Small intestine (tissue), 7 donors: ENCODE measurements around the gene HMG20B. TPM values are rescaled to one million over a fixed set of nuclear protein-coding genes. Genes with fewer than 3 reads are reported as not detected.

ENCODE experiments used
- DNase-seq, 2 donors: peaks; one replicate each; pipeline versions ENCODE4 v3.0.0 to v3.0.0-alpha.2; 2013
- FAIRE-seq: peaks from 2 replicates; lab custom pipeline; 2012; peaks lifted over from hg19 to GRCh38; lab: Jason Lieb, UNC
- H3K27ac ChIP-seq, 3 donors: one replicate each; pipeline ENCODE4 v1.5.1; 2013; ENCODE audit warnings: low read length in 2 of 3, mild to moderate bottlenecking in 2 of 3, control low read depth in 1 of 3, inconsistent platforms in 1 of 3, low read depth in 1 of 3, moderate library complexity in 1 of 3
- H3K27me3 ChIP-seq, 3 donors: one replicate each; pipeline ENCODE4 v1.6.1; 2013; ENCODE audit warnings: low read length in 3 of 3, inconsistent platforms in 1 of 3; ENCODE audit not compliant: control insufficient read depth in 3 of 3, insufficient read depth in 3 of 3
- H3K36me3 ChIP-seq, 3 donors: one replicate each; pipeline ENCODE4 v1.6.1; 2013; ENCODE audit warnings: low read length in 3 of 3, inconsistent platforms in 1 of 3, low read depth in 1 of 3, mild to moderate bottlenecking in 1 of 3, moderate library complexity in 1 of 3; ENCODE audit not compliant: control insufficient read depth in 3 of 3, insufficient read depth in 2 of 3
- H3K4me1 ChIP-seq, 3 donors: one replicate each; pipeline ENCODE4 v1.6.1; 2013; ENCODE audit warnings: low read length in 2 of 3, inconsistent platforms in 1 of 3, low read depth in 1 of 3, mild to moderate bottlenecking in 1 of 3, moderate library complexity in 1 of 3; ENCODE audit not compliant: control insufficient read depth in 3 of 3, insufficient read depth in 2 of 3
- H3K4me3 ChIP-seq, 3 donors: one replicate each; pipeline ENCODE4 v1.5.1; 2013; ENCODE audit warnings: low read length in 3 of 3, control low read depth in 1 of 3, inconsistent platforms in 1 of 3, low read depth in 1 of 3, mild to moderate bottlenecking in 1 of 3, moderate library complexity in 1 of 3
- H3K9me3 ChIP-seq, 2 donors: one replicate each; pipeline ENCODE4 v1.6.1; 2013; ENCODE audit warnings: low read depth in 1 of 2, low read length in 1 of 2; ENCODE audit not compliant: control insufficient read depth in 2 of 2, insufficient read depth in 1 of 2
- WGBS, 3 donors: extraction: QIAGEN DNeasy Blood & Tissue Kit; methylation state at CpG; one replicate each; pipeline ENCODE4 v1.1.7; 2013; 5-methylcytosine and 5-hydroxymethylcytosine counted together
- polyA plus RNA-seq, 4 donors: library from polyadenylated mRNA; stranded (reverse) in 3 of 4; unstranded in 1 of 4; fragments of 200-250 nt in 3 of 4; fragments of 120-200 nt in 1 of 4; gene quantifications; one replicate each; pipeline versions ENCODE4 v1.2.1 to v1.2.3, GENCODE V29; 2013
- donor health status: healthy with polysubstance abuse.
- donor health status: control.
- donor health status: control.
- donor health status: Bipolar disorder and iron deficiency.
- donor health status: healthy.

The HMG20B gene
- polyA plus RNA-seq, 4 donors, result 66.3 to 82.1 (median 72.5) TPM

DNA sequence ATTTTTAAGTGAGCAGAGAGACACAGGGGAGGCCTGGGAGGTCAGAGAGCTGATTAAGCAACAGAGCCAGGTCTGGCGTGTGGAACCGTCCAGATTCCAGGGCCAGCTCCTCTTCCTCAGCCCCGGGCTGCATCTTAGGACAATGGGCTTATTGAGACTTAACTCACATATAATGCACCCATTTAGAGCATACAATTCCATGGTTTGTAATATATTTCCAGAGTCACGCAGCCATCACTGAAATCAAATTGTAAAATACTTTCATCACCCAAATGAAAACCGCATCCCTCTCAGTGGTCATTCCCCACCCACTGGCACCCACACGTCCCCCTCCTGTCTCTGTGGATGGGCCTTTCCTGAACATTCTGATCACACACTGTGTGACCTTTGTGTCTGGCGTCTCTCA is 2.1 kb upstream of the HMG20B start:
- no peak for DNase-seq
- peaks cover 0 to 4% of the 10 kb centered on the region in 2 donors for H3K9me3 ChIP-seq
- peaks cover 0 to 14% (median 0%) of the 10 kb centered on the region in 3 donors for H3K36me3 ChIP-seq
- H3K27ac ChIP-seq, result no peak overlapping the region
- peaks cover 0 to 17% (median 0%) of the 10 kb centered on the region in 3 donors for H3K4me1 ChIP-seq
- 55 to 79% (median 72%) methylated on average over 7 of the region's 7 CpGs for WGBS, 3 donors
- H3K27me3 ChIP-seq, result no peaks in the 10 kb centered on the region
- FAIRE-seq, result no peak
- no peak overlapping the region for H3K4me3 ChIP-seq

DNA sequence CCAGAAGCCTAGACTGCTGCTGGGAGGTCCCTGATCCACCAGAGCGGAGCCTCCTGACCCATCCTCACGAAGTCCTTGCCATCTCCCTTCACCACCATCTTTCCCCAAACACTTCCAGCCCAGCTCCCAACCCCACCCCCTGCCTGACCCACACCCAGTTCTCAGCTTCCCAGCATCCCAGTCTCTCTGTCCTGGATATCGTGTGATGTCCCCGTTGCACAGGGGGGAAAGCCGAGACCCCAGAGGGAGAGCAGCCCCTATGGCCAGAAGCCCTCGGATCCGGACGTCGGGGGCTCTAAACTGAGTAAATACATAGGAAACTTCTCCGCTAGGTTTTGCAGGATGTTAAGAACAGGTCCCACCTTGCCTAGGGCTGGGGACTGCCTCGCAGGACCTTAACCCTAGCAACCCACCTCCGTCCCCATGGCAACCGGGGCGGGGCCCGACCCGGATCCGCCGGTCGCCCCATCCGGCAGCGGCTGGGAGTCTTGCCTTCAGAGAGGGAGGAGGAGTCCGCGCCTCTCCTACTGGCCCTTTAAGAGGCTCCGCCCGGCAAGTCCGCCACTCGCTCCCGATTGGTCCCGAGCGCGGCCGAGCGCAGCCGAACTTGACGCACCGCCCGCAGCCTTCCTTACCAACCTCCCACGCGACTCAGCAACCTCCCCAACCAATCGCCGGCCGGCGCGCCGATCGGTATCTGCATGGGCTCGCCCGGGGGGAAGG is 451 bp upstream of the HMG20B start:
- peaks cover 0 to 4% of the 10 kb centered on the region in 2 donors for H3K9me3 ChIP-seq
- H3K36me3 ChIP-seq, result peaks cover 0 to 21% (median 0%) of the 10 kb centered on the region in 3 donors
- WGBS, 3 donors, result 2 to 3% (median 2%) methylated on average over 35 to 48 of the region's 48 CpGs
- H3K27me3 ChIP-seq, result no peaks in the 10 kb centered on the region
- FAIRE-seq (no peak), DNase-seq (peak; percentile 100)
- peak overlapping the region; percentile 39 to 91 (median 45) for H3K4me3 ChIP-seq
- H3K4me1 ChIP-seq, result peaks cover 0 to 27% (median 4%) of the 10 kb centered on the region in 3 donors
- peak overlapping the region in 2 of 3 donors; percentile 28 to 47 for H3K27ac ChIP-seq

DNA sequence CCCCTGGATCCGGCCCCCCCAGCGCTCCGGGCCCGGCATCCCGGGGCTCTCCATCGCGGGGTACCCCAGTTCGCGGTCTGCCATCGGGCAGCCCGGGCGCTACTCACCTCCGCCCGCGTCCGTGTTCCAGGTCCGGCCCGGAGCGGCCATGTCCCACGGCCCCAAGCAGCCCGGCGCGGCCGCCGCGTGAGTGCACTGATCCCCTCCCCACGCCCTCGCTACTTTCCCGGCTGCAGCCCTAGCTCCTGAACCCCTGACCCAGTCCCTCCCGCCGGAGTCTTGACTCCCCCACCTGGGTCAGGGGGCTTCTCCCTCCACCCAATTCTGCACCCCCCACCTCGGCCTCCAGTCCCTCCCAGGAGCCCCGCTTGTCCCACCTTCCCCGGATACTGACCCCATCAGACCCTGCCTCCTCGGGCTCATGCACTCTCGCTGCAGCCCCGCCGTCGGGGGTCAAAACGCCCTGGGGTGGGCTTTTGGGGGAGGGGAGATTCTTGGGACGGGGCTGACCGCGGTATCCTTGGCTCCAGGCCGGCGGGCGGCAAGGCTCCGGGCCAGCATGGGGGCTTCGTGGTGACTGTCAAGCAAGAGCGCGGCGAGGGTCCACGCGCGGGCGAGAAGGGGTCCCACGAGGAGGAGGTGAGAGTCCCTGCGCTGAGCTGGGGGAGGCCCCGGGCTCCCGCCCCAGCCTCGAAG is 566 bp downstream of the HMG20B start:
- Histone ChIP-seq H3K4me3 (peak overlapping the region; percentile 79 to 91 (median 88)), H3K4me1 (peaks cover 0 to 27% (median 4%) of the 10 kb centered on the region in 3 donors), H3K36me3 (peaks cover 0 to 25% (median 0%) of the 10 kb centered on the region in 3 donors), H3K27ac (peak overlapping the region; percentile 49 to 69 (median 62)), H3K9me3 (peaks cover 0 to 4% of the 10 kb centered on the region in 2 donors), H3K27me3 (no peaks in the 10 kb centered on the region)
- WGBS, 3 donors, result 0 to 1% (median 1%) methylated on average over 32 to 60 of the region's 60 CpGs
- FAIRE-seq, result no peak
- no peak for DNase-seq

DNA sequence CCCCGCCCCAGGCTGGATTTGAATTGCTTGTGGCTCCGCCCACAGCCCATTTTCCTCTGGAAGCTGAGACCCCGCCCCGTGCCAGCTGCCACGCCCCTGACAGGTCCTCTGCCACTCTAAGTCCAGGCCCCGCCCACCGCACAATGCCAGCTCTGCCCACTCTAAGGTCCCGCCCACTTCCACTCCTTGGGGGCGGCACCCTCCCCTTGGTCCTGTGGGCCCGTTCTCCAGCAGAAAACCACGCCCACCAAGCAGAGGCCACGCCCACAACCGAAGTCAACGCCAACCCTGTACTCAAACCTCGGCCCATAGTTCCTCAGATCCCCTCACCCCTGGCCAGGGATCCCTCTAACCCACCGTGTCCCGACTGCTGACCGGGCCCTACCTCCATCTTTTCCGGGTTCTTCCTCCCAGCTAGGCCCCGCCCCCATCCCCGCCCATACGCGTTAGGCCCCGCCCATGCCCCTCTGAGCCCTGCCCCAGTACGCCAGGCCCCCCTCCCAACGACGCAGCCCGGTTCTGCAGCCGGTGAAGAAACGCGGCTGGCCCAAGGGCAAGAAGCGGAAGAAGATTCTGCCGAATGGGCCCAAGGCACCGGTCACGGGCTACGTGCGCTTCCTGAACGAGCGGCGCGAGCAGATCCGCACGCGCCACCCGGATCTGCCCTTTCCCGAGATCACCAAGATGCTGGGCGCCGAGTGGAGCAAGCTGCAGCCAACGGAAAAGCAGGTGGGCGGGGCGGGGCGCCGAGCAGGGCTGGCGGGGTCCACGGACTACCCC is 1.3 kb downstream of the HMG20B start:
- Histone ChIP-seq H3K27ac (no peak overlapping the region), H3K4me3 (peak overlapping the region; percentile 79 to 91 (median 88)), H3K4me1 (peaks cover 0 to 27% (median 4%) of the 10 kb centered on the region in 3 donors), H3K9me3 (peaks cover 0 to 4% of the 10 kb centered on the region in 2 donors), H3K27me3 (no peaks in the 10 kb centered on the region), H3K36me3 (peaks cover 0 to 29% (median 0%) of the 10 kb centered on the region in 3 donors)
- WGBS, 3 donors, result 60 to 71% (median 69%) methylated on average over 51 to 55 of the region's 55 CpGs
- no peak for FAIRE-seq
- DNase-seq, result peak; percentile 88 to 92

DNA sequence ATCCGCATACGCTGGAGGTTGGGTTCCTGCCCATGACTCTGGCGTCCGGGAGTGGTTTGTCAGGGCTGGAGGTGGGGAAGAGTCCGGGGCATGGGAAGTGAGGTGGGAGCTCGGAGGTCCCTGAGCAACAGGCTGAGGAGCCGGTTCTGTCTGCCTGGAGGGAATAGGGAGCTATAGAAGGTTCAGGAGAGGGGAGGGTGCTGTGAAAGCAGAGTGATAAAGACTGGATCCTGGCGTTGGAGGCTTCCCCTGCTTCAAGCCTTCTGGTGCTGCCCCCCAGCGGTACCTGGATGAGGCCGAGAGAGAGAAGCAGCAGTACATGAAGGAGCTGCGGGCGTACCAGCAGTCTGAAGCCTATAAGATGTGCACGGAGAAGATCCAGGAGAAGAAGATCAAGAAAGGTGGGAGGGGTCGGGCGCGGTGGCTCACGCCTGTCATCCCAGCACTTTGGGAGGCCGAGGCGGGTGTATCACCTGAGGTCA is 2.6 kb downstream of the HMG20B start:
- no peaks in the 10 kb centered on the region for H3K27me3 ChIP-seq
- H3K4me3 ChIP-seq, result no peak overlapping the region
- DNase-seq (no peak), FAIRE-seq (no peak)
- peaks cover 0 to 4% of the 10 kb centered on the region in 2 donors for H3K9me3 ChIP-seq
- WGBS, 3 donors, result 90% methylated on average over 19 of the region's 19 CpGs
- peaks cover 0 to 29% (median 0%) of the 10 kb centered on the region in 3 donors for H3K36me3 ChIP-seq
- peaks cover 0 to 27% (median 4%) of the 10 kb centered on the region in 3 donors for H3K4me1 ChIP-seq
- no peak overlapping the region for H3K27ac ChIP-seq

DNA sequence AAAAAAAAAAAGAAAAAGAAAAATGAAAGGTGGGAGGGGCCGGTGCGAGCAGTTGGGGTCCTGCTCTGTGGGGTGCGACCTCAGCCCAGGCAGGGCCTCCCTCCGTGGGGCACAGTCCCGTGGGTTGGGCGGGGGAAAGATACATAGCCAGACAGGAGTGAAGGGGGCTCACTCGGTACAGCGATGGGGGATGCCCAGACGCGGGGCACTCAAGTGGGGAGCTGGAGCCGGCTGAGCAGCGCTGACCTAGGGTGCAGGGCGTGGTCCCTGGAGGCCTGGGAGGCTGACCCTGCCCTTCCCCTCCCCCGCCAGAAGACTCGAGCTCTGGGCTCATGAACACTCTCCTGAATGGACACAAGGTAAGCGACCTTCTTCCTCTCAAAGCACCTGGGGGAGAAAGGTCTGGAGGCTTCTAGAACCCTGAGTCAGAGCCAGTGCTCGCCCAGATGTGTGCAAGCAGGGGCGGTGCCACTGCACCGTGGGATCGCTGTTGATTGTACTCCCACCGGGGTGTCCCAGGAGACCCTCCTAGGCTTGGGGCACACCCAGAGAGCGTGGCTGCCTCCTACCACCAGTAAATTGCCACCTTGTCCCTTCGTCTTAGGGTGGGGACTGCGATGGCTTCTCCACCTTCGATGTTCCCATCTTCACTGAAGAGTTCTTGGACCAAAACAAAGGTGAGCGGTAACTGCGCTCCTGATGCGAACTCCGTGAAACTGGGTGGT is 3.4 kb downstream of the HMG20B start:
- H3K4me1 ChIP-seq, result peaks cover 0 to 27% (median 4%) of the 10 kb centered on the region in 3 donors
- 68 to 78% (median 70%) methylated on average over 27 to 29 of the region's 29 CpGs for WGBS, 3 donors
- FAIRE-seq (no peak), DNase-seq (no peak)
- peak overlapping the region in 2 of 3 donors; percentile 4 to 26 for H3K4me3 ChIP-seq
- peaks cover 0 to 4% of the 10 kb centered on the region in 2 donors for H3K9me3 ChIP-seq
- peak overlapping the region in 1 of 3 donors; percentile 6 for H3K27ac ChIP-seq
- H3K27me3 ChIP-seq, result no peaks in the 10 kb centered on the region
- H3K36me3 ChIP-seq, result peaks cover 0 to 29% (median 0%) of the 10 kb centered on the region in 3 donors

DNA sequence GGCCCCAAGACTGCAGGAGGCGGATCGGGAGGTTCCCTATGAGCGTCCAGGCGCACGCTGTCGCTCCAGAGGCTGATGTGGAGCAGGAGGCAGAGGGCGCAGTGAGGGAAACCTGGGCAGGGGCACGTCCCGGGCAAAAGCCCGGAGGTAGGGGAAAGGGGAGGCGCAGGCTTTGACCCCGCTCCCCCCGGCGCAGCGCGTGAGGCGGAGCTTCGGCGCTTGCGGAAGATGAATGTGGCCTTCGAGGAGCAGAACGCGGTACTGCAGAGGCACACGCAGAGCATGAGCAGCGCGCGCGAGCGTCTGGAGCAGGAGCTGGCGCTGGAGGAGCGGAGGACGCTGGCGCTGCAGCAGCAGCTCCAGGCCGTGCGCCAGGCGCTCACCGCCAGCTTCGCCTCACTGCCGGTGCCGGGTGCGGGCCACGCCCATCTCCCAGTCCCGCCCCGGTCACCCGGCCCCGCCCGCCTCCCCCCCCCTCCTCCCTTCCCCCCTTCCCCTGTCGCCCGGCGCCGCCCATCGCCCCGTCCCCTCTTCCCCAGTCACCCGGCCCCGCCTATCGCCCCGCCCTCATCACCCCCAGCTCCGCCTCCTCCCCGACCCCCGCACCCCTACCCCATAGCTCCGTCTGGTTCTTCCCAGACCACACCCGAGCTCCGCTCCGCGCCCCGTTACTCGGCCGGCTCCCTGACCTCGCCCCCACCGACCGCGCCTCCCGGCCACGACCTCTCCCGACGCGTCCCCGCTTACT is 4.1 kb downstream of the HMG20B start:
- WGBS, 3 donors, result 35 to 45% (median 41%) methylated on average over 48 to 73 of the region's 78 CpGs
- DNase-seq (peak in 1 of 2 donors; percentile 57), FAIRE-seq (no peak)
- Histone ChIP-seq H3K4me3 (peak overlapping the region in 2 of 3 donors; percentile 4 to 26), H3K27ac (peak overlapping the region in 1 of 3 donors; percentile 6), H3K4me1 (peaks cover 0 to 23% (median 4%) of the 10 kb centered on the region in 3 donors), H3K36me3 (peaks cover 0 to 29% (median 0%) of the 10 kb centered on the region in 3 donors), H3K9me3 (peaks cover 0 to 4% of the 10 kb centered on the region in 2 donors), H3K27me3 (no peaks in the 10 kb centered on the region)
